Ishikawa (cell line): ENCODE measurements around the gene ELMO1.

Source experiments
- CEBPB ChIP-seq: IDR thresholded peaks from 2 replicates; pipeline ENCODE4 v1.6.1; 2012
- EP300 ChIP-seq: IDR thresholded peaks from 2 replicates; pipeline ENCODE4 v1.6.1; 2012; ENCODE audit warnings: borderline replicate concordance
- NFIC ChIP-seq: IDR thresholded peaks from 2 replicates; pipeline ENCODE4 v1.6.1; 2012
- RAD21 ChIP-seq: IDR thresholded peaks from 2 replicates; pipeline ENCODE4 v1.6.1; 2012; ENCODE audit warnings: low read depth
- TAF1 ChIP-seq: IDR thresholded peaks from 2 replicates; pipeline ENCODE4 v1.6.1; 2012; ENCODE audit warnings: low read depth, mild to moderate bottlenecking
- YY1 ChIP-seq: IDR thresholded peaks from 2 replicates; pipeline ENCODE4 v1.6.1; 2012; ENCODE audit warnings: low read depth
- TF ChIP-seq, protein P1 (sequence below): IDR thresholded peaks from 2 replicates; pipeline ENCODE4 v1.6.1; 2012
- TF ChIP-seq, protein P2 (sequence below): IDR thresholded peaks from 2 replicates; pipeline ENCODE4 v1.6.1; 2012; ENCODE audit warnings: low read depth, mild to moderate bottlenecking
- TF ChIP-seq, protein P3 (sequence below): IDR thresholded peaks from 2 replicates; pipeline ENCODE4 v1.6.1; 2012

DNA sequence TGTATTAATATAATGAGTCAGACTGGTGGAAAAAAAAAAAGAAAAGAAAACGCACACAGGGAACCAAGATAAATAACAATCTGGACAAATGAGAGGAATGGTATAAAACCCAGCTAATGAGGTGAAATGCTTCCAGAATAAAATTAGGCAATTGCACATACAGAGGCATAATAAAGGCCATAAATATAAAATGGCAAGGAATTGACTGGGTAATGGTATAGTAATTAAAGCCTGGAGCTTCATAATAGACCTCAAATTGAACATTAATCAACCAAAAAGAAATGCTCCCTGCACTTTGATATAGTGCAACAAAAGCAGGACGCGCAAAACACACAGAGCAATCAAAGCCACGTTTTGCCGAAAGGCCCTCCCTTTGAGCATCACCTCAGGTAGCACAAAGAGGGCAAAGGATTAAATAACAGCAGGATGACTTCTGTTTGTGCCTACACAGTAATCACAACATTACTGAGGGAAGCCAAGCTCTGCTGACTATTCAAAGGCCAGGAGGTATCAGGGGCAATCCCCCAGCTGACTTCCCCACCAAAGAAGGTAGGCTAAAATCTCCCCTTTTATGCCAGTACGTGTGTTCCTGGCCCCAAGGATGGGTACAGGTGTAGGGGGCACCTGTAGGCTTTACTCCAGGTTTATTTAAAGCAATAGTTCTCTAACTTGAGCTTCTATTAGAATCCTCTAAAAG, 343.7 kb downstream of the ELMO1 start:
- TF ChIP-seq RAD21 (no peak), EP300 (no peak), YY1 (no peak), TAF1 (no peak), NFIC (no peak), CEBPB (no peak)
- TF ChIP-seq, protein P1, sequence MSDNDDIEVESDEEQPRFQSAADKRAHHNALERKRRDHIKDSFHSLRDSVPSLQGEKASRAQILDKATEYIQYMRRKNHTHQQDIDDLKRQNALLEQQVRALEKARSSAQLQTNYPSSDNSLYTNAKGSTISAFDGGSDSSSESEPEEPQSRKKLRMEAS, result no peak
- TF ChIP-seq, protein P2, sequence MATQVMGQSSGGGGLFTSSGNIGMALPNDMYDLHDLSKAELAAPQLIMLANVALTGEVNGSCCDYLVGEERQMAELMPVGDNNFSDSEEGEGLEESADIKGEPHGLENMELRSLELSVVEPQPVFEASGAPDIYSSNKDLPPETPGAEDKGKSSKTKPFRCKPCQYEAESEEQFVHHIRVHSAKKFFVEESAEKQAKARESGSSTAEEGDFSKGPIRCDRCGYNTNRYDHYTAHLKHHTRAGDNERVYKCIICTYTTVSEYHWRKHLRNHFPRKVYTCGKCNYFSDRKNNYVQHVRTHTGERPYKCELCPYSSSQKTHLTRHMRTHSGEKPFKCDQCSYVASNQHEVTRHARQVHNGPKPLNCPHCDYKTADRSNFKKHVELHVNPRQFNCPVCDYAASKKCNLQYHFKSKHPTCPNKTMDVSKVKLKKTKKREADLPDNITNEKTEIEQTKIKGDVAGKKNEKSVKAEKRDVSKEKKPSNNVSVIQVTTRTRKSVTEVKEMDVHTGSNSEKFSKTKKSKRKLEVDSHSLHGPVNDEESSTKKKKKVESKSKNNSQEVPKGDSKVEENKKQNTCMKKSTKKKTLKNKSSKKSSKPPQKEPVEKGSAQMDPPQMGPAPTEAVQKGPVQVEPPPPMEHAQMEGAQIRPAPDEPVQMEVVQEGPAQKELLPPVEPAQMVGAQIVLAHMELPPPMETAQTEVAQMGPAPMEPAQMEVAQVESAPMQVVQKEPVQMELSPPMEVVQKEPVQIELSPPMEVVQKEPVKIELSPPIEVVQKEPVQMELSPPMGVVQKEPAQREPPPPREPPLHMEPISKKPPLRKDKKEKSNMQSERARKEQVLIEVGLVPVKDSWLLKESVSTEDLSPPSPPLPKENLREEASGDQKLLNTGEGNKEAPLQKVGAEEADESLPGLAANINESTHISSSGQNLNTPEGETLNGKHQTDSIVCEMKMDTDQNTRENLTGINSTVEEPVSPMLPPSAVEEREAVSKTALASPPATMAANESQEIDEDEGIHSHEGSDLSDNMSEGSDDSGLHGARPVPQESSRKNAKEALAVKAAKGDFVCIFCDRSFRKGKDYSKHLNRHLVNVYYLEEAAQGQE, result no peak
- TF ChIP-seq, protein P3, sequence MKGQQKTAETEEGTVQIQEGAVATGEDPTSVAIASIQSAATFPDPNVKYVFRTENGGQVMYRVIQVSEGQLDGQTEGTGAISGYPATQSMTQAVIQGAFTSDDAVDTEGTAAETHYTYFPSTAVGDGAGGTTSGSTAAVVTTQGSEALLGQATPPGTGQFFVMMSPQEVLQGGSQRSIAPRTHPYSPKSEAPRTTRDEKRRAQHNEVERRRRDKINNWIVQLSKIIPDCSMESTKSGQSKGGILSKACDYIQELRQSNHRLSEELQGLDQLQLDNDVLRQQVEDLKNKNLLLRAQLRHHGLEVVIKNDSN, result no peak
